ENCODE data around the gene LGR5. TPM values are rescaled to one million over a fixed set of nuclear protein-coding genes. Genes with fewer than 3 reads are reported as not detected.

LGR5 gene
- total and polyA plus RNA-seq, 2 of the 4 experiments (the other 2 are of a cell fraction), result not detected

- ChIA-PET POLR2A (ENCODE audit: unreplicated experiment) (no interaction called here), CTCF (no interaction called here)
- Histone ChIP-seq H3K14ac (replicated peaks; ENCODE audit: low read depth, low read length) (no peak overlapping the region), H3K56ac (ENCODE audit: extremely low read depth, insufficient read depth, low read length) (no peak overlapping the region), H4K5ac (ENCODE audit: low read depth, low read length) (no peak overlapping the region), H3K23ac (ENCODE audit: low read depth, low read length) (no peak overlapping the region), H3K36me3 (ENCODE audit: control insufficient read depth, insufficient read depth, low read length) (no peaks in the 10 kb centered on the region), H3K4me2 (ENCODE audit: low read depth, low read length) (no peak overlapping the region), H4K20me1 (ENCODE audit: insufficient read depth, low read length) (no peaks in the 10 kb centered on the region), H3K4ac (ENCODE audit: low read depth, low read length) (no peak overlapping the region), H4K8ac (ENCODE audit: low read depth in 2 of 2, low read length in 2 of 2) (no peak overlapping the region), H3K18ac (ENCODE audit: low read depth, low read length) (no peak overlapping the region), H2BK20ac (ENCODE audit: low read depth, low read length) (no peak overlapping the region; the same call in 1 of the 2 replicates), H3K27me3 (ENCODE audit: control insufficient read depth, insufficient read depth, low read length) (no peaks in the 10 kb centered on the region; the same call in 1 of the 2 replicates), H4K91ac (ENCODE audit: insufficient read depth, low read depth, low read length) (no peak overlapping the region), H3K9me1 (ENCODE audit: insufficient read depth, low read length) (peaks cover 3% of the 10 kb centered on the region), H2BK15ac (ENCODE audit: low read depth, low read length) (0 out of 3 replicates have a peak overlapping the region, but pooled peaks have one; percentile 22), H3K9ac (ENCODE audit: low read depth, low read length) (no peak overlapping the region), H2BK5ac (ENCODE audit: low read depth, low read length, poor library complexity, severe bottlenecking) (no peak overlapping the region), H3K27ac (ENCODE audit: insufficient read depth, low read length) (no peak overlapping the region), H3K4me3 (ENCODE audit: insufficient read depth, low read depth, low read length) (no peak overlapping the region), H2AK9ac (replicated peaks; ENCODE audit: low read depth, low read length, poor library complexity) (no peak overlapping the region), H2AK5ac (ENCODE audit: low read depth, low read length) (no peak overlapping the region), H2BK120ac (ENCODE audit: low read depth, low read length) (no peak overlapping the region), H2AFZ (replicated peaks; ENCODE audit: low read length, poor library complexity) (no peak overlapping the region), H3K4me1 (ENCODE audit: control insufficient read depth, insufficient read depth, low read length) (peaks cover 3% of the 10 kb centered on the region; the same call in 1 of the 2 replicates), H3K9me3 (ENCODE audit: control insufficient read depth, insufficient read depth, low read length) (no peaks in the 10 kb centered on the region), H3K79me1 (ENCODE audit: low read depth in 1 of 2, low read length in 2 of 2) (no peaks in the 10 kb centered on the region)
- no peak for TF ChIP-seq POLR2A (IDR thresholded peaks at IDR 0.05; ENCODE audit: low read depth, low read length)
- no peak for TF ChIP-seq SMC3 (IDR thresholded peaks at IDR 0.05; ENCODE audit: low read depth, low read length)
- no peak for TF ChIP-seq CEBPB (IDR thresholded peaks at IDR 0.05; ENCODE audit: low read depth, low read length)
- TF ChIP-seq MAFK (IDR thresholded peaks at IDR 0.05; ENCODE audit: low read depth, low read length), result no peak
- TF ChIP-seq MAZ (IDR thresholded peaks at IDR 0.05; ENCODE audit: borderline replicate concordance, low read depth, low read length), result no peak
- TF ChIP-seq ELK1 (IDR thresholded peaks at IDR 0.05; ENCODE audit: borderline replicate concordance, low read depth, low read length), result no peak
- TF ChIP-seq RAD21 (IDR thresholded peaks at IDR 0.05; ENCODE audit: low read length), result no peak
- no peak for TF ChIP-seq FOS (IDR thresholded peaks at IDR 0.05; ENCODE audit: low read depth, low read length)
- intact Hi-C loops (cut with micrococcal nuclease), result no loop called here
- in situ Hi-C loops (cut with MboI; ENCODE audit: low sequenced_read_pairs), result no loop called here
- no peak for ATAC-seq (ENCODE audit: low read depth)
- DNase-seq, result no peak
- no TSS peak for BruUV-seq (replicated peaks)
- dilution Hi-C loops (cut with HindIII; ENCODE audit: low sequenced_read_pairs, unreplicated experiment), result no loop called here
- WGBS, 2 experiments (ENCODE audit: extremely low coverage in 2 of 2, insufficient read length in 1 of 2), result no CpG with 5 or more reads among the region's 2 CpGs
These were observed 38.0 kb downstream of the LGR5 start for GRCh38 chr12:71477609-71478008.

Measured in IMR-90 (cell line).